MCF 10A (cell line): Measurements from ENCODE around the gene PCSK5. TPM values are rescaled to one million over a fixed set of nuclear protein-coding genes. Genes with fewer than 3 reads are reported as not detected.
"Not testable (repeated sequence)": the region's sequence is repeated elsewhere in the genome, so short reads cannot be mapped to it uniquely, and the experiment has no call there.

Experiments
- BruUV-seq: library from RNA; stranded (reverse); fragments of 400-500 nt; replicated peaks from 2 replicates; lab custom pipeline; 2021; lab: Mats Ljungman, UMichigan
- CTCF ChIA-PET: fragments of 300-600 bp; sonication (Branson Sonifier 250); formaldehyde crosslinking; extraction: SDS; loops from one replicate; lab custom pipeline; 2021; ENCODE audit warnings: antibody characterized with exemption, inconsistent platforms; lab: Yijun Ruan, JAX
- POLR2A ChIA-PET: fragments of 300-600, 350-650 bp; sonication (Branson Sonifier 250); formaldehyde crosslinking; extraction: SDS; loops from one replicate; lab custom pipeline; 2020; ENCODE audit warnings: antibody characterized with exemption, inconsistent platforms; lab: Yijun Ruan, JAX
- DNase-seq: peaks from one replicate; pipeline ENCODE4 v3.0.0-alpha.2; 2018; ENCODE audit not compliant: unreplicated experiment
- H3K27ac Mint-ChIP-seq: one replicate; pipeline ENCODE4 v1.8.0; 2022; ENCODE audit warnings: mild to moderate bottlenecking, low read depth, mixed read lengths; ENCODE audit not compliant: unreplicated experiment
- H3K27me3 Mint-ChIP-seq: one replicate; pipeline ENCODE4 v1.8.0; 2022; ENCODE audit warnings: mixed read lengths; ENCODE audit not compliant: insufficient read depth, unreplicated experiment
- H3K36me3 Mint-ChIP-seq: one replicate; pipeline ENCODE4 v1.8.0; 2022; ENCODE audit warnings: mild to moderate bottlenecking, moderate library complexity, mixed read lengths; ENCODE audit not compliant: insufficient read depth, unreplicated experiment
- H3K4me1 Mint-ChIP-seq: one replicate; pipeline ENCODE4 v1.8.0; 2022; ENCODE audit warnings: mixed read lengths; ENCODE audit not compliant: insufficient read depth, unreplicated experiment
- H3K4me3 Mint-ChIP-seq: one replicate; pipeline ENCODE4 v1.8.0; 2022; ENCODE audit warnings: mild to moderate bottlenecking, moderate library complexity, mixed read lengths; ENCODE audit not compliant: unreplicated experiment
- H3K9me3 Mint-ChIP-seq: one replicate; pipeline ENCODE4 v1.8.0; 2022; ENCODE audit warnings: mixed read lengths; ENCODE audit not compliant: unreplicated experiment
- CTCF ChIP-seq: fragments of 200-600 bp; IDR thresholded peaks from one replicate; pipeline ENCODE4 v1.8.0; 2022; ENCODE audit warnings: antibody characterized with exemption, mild to moderate bottlenecking; ENCODE audit not compliant: unreplicated experiment
- intact Hi-C: fragments of 100-400 bp; cut with micrococcal nuclease; formaldehyde crosslinking; loops from 2 replicates; pipeline ENCODE4 v1.14.1; 2022
- total RNA-seq: library from RNA; stranded (reverse); gene quantifications from 2 replicates; pipeline ENCODE4 v1.2.3, GENCODE V29; 2022

PCSK5 gene
- total RNA-seq, 1 experiment from 2014 or later: not detected

- peak; percentile 6 for DNase-seq
- ChIA-PET CTCF (interaction anchor here (0.6 kb wide), 1 partner anchor 609 kb away, joined by 3 read pairs; no protein-coding TSS in a partner anchor), POLR2A (no interaction called here)
- Mint-ChIP-seq H3K27ac (no peak overlapping the region), H3K36me3 (no peaks in the 10 kb centered on the region), H3K9me3 (peaks cover 8% of the 10 kb centered on the region), H3K4me3 (no peak overlapping the region), H3K4me1 (peaks cover 6% of the 10 kb centered on the region), H3K27me3 (no peaks in the 10 kb centered on the region)
- BruUV-seq: no TSS peak
- TF ChIP-seq CTCF: no peak
- intact Hi-C loops: no loop called here
Measured at GRCh38 chr9:76323490-76323889, 433.0 kb downstream of the PCSK5 start.

- POLR2A ChIA-PET, BruUV-seq: not testable (repeated sequence)
- CTCF ChIA-PET: interaction anchor here (0.6 kb wide), 2 partner anchors 294 to 610 kb away, joined by 3 to 4 read pairs; no protein-coding TSS in a partner anchor
Measured at GRCh38 chr9:76324030-76324429, 433.6 kb downstream of the PCSK5 start.

GRCh38 chr9:76330034-76330433, 439.6 kb downstream of the PCSK5 start:
- H3K36me3 Mint-ChIP-seq: no peaks in the 10 kb centered on the region
- no peak overlapping the region for H3K27ac Mint-ChIP-seq
- intact Hi-C loops: no loop called here
- no peak overlapping the region for H3K4me3 Mint-ChIP-seq
- POLR2A ChIA-PET: no interaction called here
- H3K9me3 Mint-ChIP-seq: no peaks in the 10 kb centered on the region
- BruUV-seq: no TSS peak
- DNase-seq: no peak
- H3K4me1 Mint-ChIP-seq: no peaks in the 10 kb centered on the region
- peaks cover 25% of the 10 kb centered on the region for H3K27me3 Mint-ChIP-seq
- TF ChIP-seq CTCF: no peak
- CTCF ChIA-PET: interaction anchor here (0.6 kb wide), 1 partner anchor 456 kb away, joined by 4 read pairs; no protein-coding TSS in a partner anchor

More at GRCh38 chr9:76324030-76324429, 433.6 kb downstream of the PCSK5 start:
- H3K4me1 Mint-ChIP-seq, H3K27ac Mint-ChIP-seq, DNase-seq, H3K4me3 Mint-ChIP-seq, intact Hi-C loops, H3K27me3 Mint-ChIP-seq, H3K9me3 Mint-ChIP-seq, H3K36me3 Mint-ChIP-seq: not testable (repeated sequence)

DNA sequence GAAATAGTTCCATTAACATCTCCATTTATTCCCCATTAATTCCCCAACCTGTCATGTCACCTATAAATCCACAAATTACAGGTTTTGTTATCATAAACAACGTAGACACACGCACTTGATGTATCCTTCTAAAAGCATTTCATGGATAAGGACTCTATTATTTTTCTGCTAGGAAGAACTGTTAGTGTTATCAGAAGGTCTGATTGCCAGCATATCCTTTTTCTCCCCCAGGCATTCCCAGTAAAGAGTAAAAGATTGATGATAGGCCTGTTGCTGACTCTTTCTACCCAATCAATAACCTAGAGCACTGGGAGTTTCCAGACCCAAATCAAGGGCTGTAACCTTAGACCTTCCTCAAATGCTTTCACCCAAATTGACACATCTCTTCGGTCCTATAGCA, 442.9 kb downstream of the PCSK5 start:
- peaks cover 40% of the 10 kb centered on the region for H3K27me3 Mint-ChIP-seq

More for the DNA sequence above, 442.9 kb downstream of the PCSK5 start:
- no TSS peak for BruUV-seq
- TF ChIP-seq CTCF: no peak
- DNase-seq: no peak
- H3K36me3 Mint-ChIP-seq: no peaks in the 10 kb centered on the region
- no peaks in the 10 kb centered on the region for H3K4me1 Mint-ChIP-seq
- no peak overlapping the region for H3K4me3 Mint-ChIP-seq
- intact Hi-C loops: no loop called here
- POLR2A ChIA-PET: no interaction called here
- no peaks in the 10 kb centered on the region for H3K9me3 Mint-ChIP-seq
- CTCF ChIA-PET: no interaction called here
- H3K27ac Mint-ChIP-seq: no peak overlapping the region
